NCI-H2029 treated with DMSO at 0.1 percent for 48 hours (cell line): ENCODE results near the gene XPR1.
"Not testable (repeated sequence)": the region's sequence is repeated elsewhere in the genome, so short reads cannot be mapped to it uniquely, and the experiment has no call there.

Source experiments
- DNase-seq: peaks from one replicate; lab custom pipeline; 2025; lab: John Stamatoyannopoulos, UW

XPR1 gene

GRCh38 chr1:180841415-180841814, 209.6 kb downstream of the XPR1 start:
- DNase-seq = no peak

- DNase-seq = no peak
Observed at GRCh38 chr1:180842052-180842451, 210.2 kb downstream of the XPR1 start.

- DNase-seq = peak; percentile 54
Observed at GRCh38 chr1:180842491-180843275, 210.9 kb downstream of the XPR1 start.

GRCh38 chr1:180845352-180845751, 213.5 kb downstream of the XPR1 start:
- DNase-seq = no peak

- no peak for DNase-seq
Observed at GRCh38 chr1:180848191-180848590, 216.4 kb downstream of the XPR1 start.

GRCh38 chr1:180849031-180849775, 217.4 kb downstream of the XPR1 start:
- no peak for DNase-seq

GRCh38 chr1:180851995-180852887, 220.4 kb downstream of the XPR1 start:
- DNase-seq = no peak

GRCh38 chr1:180854001-180854400, 222.2 kb downstream of the XPR1 start:
- DNase-seq = no peak

GRCh38 chr1:180854456-180854855, 222.6 kb downstream of the XPR1 start:
- DNase-seq = no peak

- not testable (repeated sequence) for DNase-seq
Observed at GRCh38 chr1:180857947-180858725, 226.3 kb downstream of the XPR1 start.

GRCh38 chr1:180859306-180859705, 227.5 kb downstream of the XPR1 start:
- DNase-seq = no peak

GRCh38 chr1:180860535-180860934, 228.7 kb downstream of the XPR1 start:
- DNase-seq = no peak

- DNase-seq = no peak
Observed at GRCh38 chr1:180862305-180862704, 230.5 kb downstream of the XPR1 start.

GRCh38 chr1:180863158-180863775, 231.4 kb downstream of the XPR1 start:
- peak; percentile 16 for DNase-seq

- peak; percentile 25 for DNase-seq
Observed at GRCh38 chr1:180881806-180882509, 250.1 kb downstream of the XPR1 start.

GRCh38 chr1:180884588-180885300, 252.9 kb downstream of the XPR1 start:
- no peak for DNase-seq

GRCh38 chr1:180886338-180886737, 254.5 kb downstream of the XPR1 start:
- no peak for DNase-seq

GRCh38 chr1:180887841-180888240, 256.0 kb downstream of the XPR1 start:
- DNase-seq = no peak

GRCh38 chr1:180888870-180889269, 257.0 kb downstream of the XPR1 start:
- DNase-seq = no peak

GRCh38 chr1:180889325-180889724, 257.5 kb downstream of the XPR1 start:
- no peak for DNase-seq
